HepG2 (cell line): ENCODE results near the gene AUTS2. TPM values are rescaled to one million over a fixed set of nuclear protein-coding genes. Genes with fewer than 3 reads are reported as not detected.

Source experiments
- ATAC-seq: fragments of 200-7000 bp; cut with Tn5 transposase; 3 replicates; pipeline ENCODE4 v1.9.1; 2020; ENCODE audit warnings: mild to moderate bottlenecking, moderate library complexity
- BruUV-seq: library from RNA; stranded (reverse); fragments of 400-500 nt; replicated peaks from 2 replicates; lab custom pipeline; 2021; lab: Mats Ljungman, UMichigan
- CTCF ChIA-PET: fragments of 300-600 bp; formaldehyde crosslinking; extraction: SDS; loops from one replicate; lab custom pipeline; 2021; ENCODE audit warnings: low total read pairs, inconsistent platforms, low intra/inter-chr PET ratio; lab: Yijun Ruan, JAX
- POLR2A ChIA-PET: fragments of 350-600 bp; sonication (Branson Sonifier 250); formaldehyde crosslinking; loops from one replicate; lab custom pipeline; 2020; ENCODE audit warnings: antibody characterized with exemption, inconsistent platforms; lab: Yijun Ruan, JAX
- DNase-seq: peaks from one replicate; pipeline ENCODE4 v3.0.0-alpha.2; 2015; ENCODE audit warnings: low spot score
- FAIRE-seq: peaks from 3 replicates; lab custom pipeline; 2011; peaks lifted over from hg19 to GRCh38; lab: Jason Lieb, UNC
- H2AFZ ChIP-seq: one replicate; pipeline ENCODE4 v1.6.1; 2011; ENCODE audit warnings: low read length, inconsistent platforms
- H3K27ac ChIP-seq: fragments of 300-600 bp; 3 replicates; pipeline ENCODE4 v1.8.0; 2011; ENCODE audit warnings: mixed run types, mild to moderate bottlenecking, mixed read lengths, low read length, inconsistent platforms; ENCODE audit not compliant: insufficient read depth; ENCODE audit errors: extremely low read length
- H3K27me3 ChIP-seq, 2 experiments: fragments of 200-600 bp in 1 of 2; 2 replicates in 1 of 2; 3 replicates in 1 of 2; pipeline versions ENCODE4 v1.6.0 to v1.8.0; 2011; ENCODE audit warnings: low read length in 2 of 2, mild to moderate bottlenecking in 2 of 2, moderate library complexity in 2 of 2, inconsistent platforms in 1 of 2; ENCODE audit not compliant: insufficient read depth in 2 of 2, control insufficient read depth in 1 of 2
- H3K36me3 ChIP-seq, 2 experiments: fragments of 200-600 bp in 1 of 2; replicated peaks in 1 of 2; 2 replicates in 1 of 2; 3 replicates in 1 of 2; pipeline versions ENCODE4 v1.5.1 to v1.8.0; 2011; ENCODE audit warnings: low read length in 2 of 2, inconsistent platforms in 1 of 2; ENCODE audit not compliant: insufficient read depth in 2 of 2, control insufficient read depth in 1 of 2
- H3K4me1 ChIP-seq: 2 replicates; pipeline ENCODE4 v1.5.1; 2012; ENCODE audit warnings: low read length, inconsistent platforms; ENCODE audit not compliant: insufficient read depth
- H3K4me2 ChIP-seq: 2 replicates; pipeline ENCODE4 v1.6.0; 2011; ENCODE audit warnings: low read depth, low read length, inconsistent platforms
- H3K4me3 ChIP-seq, 3 experiments: fragments of 200-600 bp in 1 of 3; sonication (generic), shearing (Covaris generic) in 1 of 3; replicated peaks in 1 of 3; 2 replicates each; pipeline ENCODE4 v1.5.1; 2011 to 2016; ENCODE audit warnings: low read length in 3 of 3, inconsistent platforms in 2 of 3, low read depth in 2 of 3, mild to moderate bottlenecking in 2 of 3, control low read depth in 1 of 3, mixed read lengths in 1 of 3; ENCODE audit not compliant: insufficient read depth in 1 of 3
- H3K79me2 ChIP-seq: one replicate; pipeline ENCODE4 v1.6.1; 2011; ENCODE audit warnings: low read length, inconsistent platforms; ENCODE audit not compliant: insufficient read depth
- H3K9ac ChIP-seq: 2 replicates; pipeline ENCODE4 v1.6.0; 2011; ENCODE audit warnings: mild to moderate bottlenecking, low read depth, low read length, inconsistent platforms; ENCODE audit not compliant: insufficient read depth
- H3K9me3 ChIP-seq: 2 replicates; pipeline ENCODE4 v1.5.1; 2012; ENCODE audit warnings: mild to moderate bottlenecking, low read length
- H4K20me1 ChIP-seq: 2 replicates; pipeline ENCODE4 v1.6.0; 2011; ENCODE audit warnings: inconsistent platforms, mild to moderate bottlenecking, low read length, moderate library complexity; ENCODE audit not compliant: insufficient read depth
- HIVEP1 ChIP-seq: sonication (generic); formaldehyde crosslinking; IDR thresholded peaks from 2 replicates; pipeline ENCODE4 v1.4.0; 2020; ENCODE audit warnings: mild to moderate bottlenecking, missing genetic modification reagents
- KDM3A ChIP-seq: IDR thresholded peaks from 2 replicates; pipeline ENCODE4 v1.6.1; 2018; ENCODE audit warnings: low read depth, missing compliant biosample characterization
- KDM6A ChIP-seq: IDR thresholded peaks from 2 replicates; pipeline ENCODE4 v1.6.1; 2016; ENCODE audit warnings: low read depth
- KMT2B ChIP-seq: IDR thresholded peaks from 2 replicates; pipeline ENCODE4 v1.6.1; 2016; ENCODE audit warnings: missing genetic modification reagents, missing compliant biosample characterization
- NFKB2 ChIP-seq: sonication (generic); formaldehyde crosslinking; IDR thresholded peaks from 2 replicates; pipeline ENCODE4 v1.4.0; 2020; ENCODE audit warnings: missing genetic modification reagents, borderline replicate concordance
- SP2 ChIP-seq: sonication (generic); formaldehyde crosslinking; IDR thresholded peaks from 2 replicates; pipeline ENCODE4 v1.5.1; 2020; ENCODE audit warnings: mild to moderate bottlenecking, missing genetic modification reagents
- YEATS2 ChIP-seq: sonication (generic); formaldehyde crosslinking; IDR thresholded peaks from 2 replicates; pipeline ENCODE4 v1.4.0; 2020; ENCODE audit warnings: missing genetic modification reagents, borderline replicate concordance
- YY1 ChIP-seq: IDR thresholded peaks from 2 replicates; pipeline ENCODE4 v1.6.1; 2011; ENCODE audit warnings: low read length, low read depth, moderate library complexity, mild to moderate bottlenecking; ENCODE audit not compliant: insufficient read depth, insufficient replicate concordance
- ZFYVE20 ChIP-seq: sonication (generic); formaldehyde crosslinking; IDR thresholded peaks from 2 replicates; pipeline ENCODE4 v1.8.0; 2023; ENCODE audit warnings: low read depth, mild to moderate bottlenecking, moderate library complexity, missing genetic modification reagents, borderline replicate concordance
- ZNF253 ChIP-seq: sonication (generic); formaldehyde crosslinking; IDR thresholded peaks from 2 replicates; pipeline ENCODE4 v1.8.0; 2022; ENCODE audit warnings: mild to moderate bottlenecking, missing genetic modification reagents, borderline replicate concordance
- ZNF431 ChIP-seq: sonication (generic); formaldehyde crosslinking; IDR thresholded peaks from 2 replicates; pipeline ENCODE4 v1.9.0; 2022; ENCODE audit warnings: missing genetic modification reagents, low read depth, mild to moderate bottlenecking, borderline replicate concordance
- ZNF543 ChIP-seq: sonication (generic); formaldehyde crosslinking; IDR thresholded peaks from 2 replicates; pipeline ENCODE4 v1.4.0; 2020; ENCODE audit warnings: mild to moderate bottlenecking, missing genetic modification reagents
- ZNF567 ChIP-seq: sonication (generic); formaldehyde crosslinking; IDR thresholded peaks from 2 replicates; pipeline ENCODE4 v1.8.1; 2023; ENCODE audit warnings: mild to moderate bottlenecking, missing genetic modification reagents, borderline replicate concordance
- ZNF776 ChIP-seq: sonication (generic); formaldehyde crosslinking; IDR thresholded peaks from 2 replicates; pipeline ENCODE4 v1.4.0; 2020; ENCODE audit warnings: mild to moderate bottlenecking, missing genetic modification reagents
- ZSCAN20 ChIP-seq: sonication (generic); formaldehyde crosslinking; IDR thresholded peaks from 2 replicates; pipeline ENCODE4 v1.4.0; 2020; ENCODE audit warnings: missing genetic modification reagents, mild to moderate bottlenecking, borderline replicate concordance
- ZSCAN30 ChIP-seq: sonication (generic); formaldehyde crosslinking; IDR thresholded peaks from 2 replicates; pipeline ENCODE4 v1.5.0; 2020; ENCODE audit warnings: mild to moderate bottlenecking, missing genetic modification reagents
- WGBS: methylation state at CpG from one replicate; pipeline ENCODE4 v1.1.6; 2017; ENCODE audit warnings: low lambda C conversion rate; 5-methylcytosine and 5-hydroxymethylcytosine counted together
- in situ Hi-C: cut with HindIII; loops from 2 replicates; pipeline ENCODE4 v1.10.0; 2017; ENCODE audit warnings: low pct_unique_long_range_greater_than_20kb; ENCODE audit not compliant: extremely low pct_ligation_motif_present
- intact Hi-C: fragments of 100-400 bp; cut with micrococcal nuclease; formaldehyde crosslinking; loops from one replicate; pipeline ENCODE4 v1.10.0; 2022; ENCODE audit not compliant: unreplicated experiment
- polyA plus RNA-seq, 8 experiments: library from polyadenylated mRNA; depleted of rRNA in 3 of 8; stranded (reverse) in 7 of 8; unstranded in 1 of 8; fragments of >200 nt; fragmentation: Illumina TruSeq in 4 of 8; extraction: Trizol in 4 of 8; gene quantifications; 2 replicates each; pipeline versions ENCODE4 v1.2.1 to v1.2.3, GENCODE V29; 2011 to 2016; ENCODE audit warnings: low read depth in 4 of 8, missing spikeins in 1 of 8, mixed read lengths in 1 of 8; ENCODE audit not compliant: insufficient read depth in 1 of 8
- total RNA-seq, 5 experiments: library from RNA; depleted of rRNA; stranded (reverse); fragments of >200 nt; fragmentation: Illumina TruSeq; extraction: Trizol; gene quantifications; 2 replicates each; pipeline ENCODE4 v1.2.3, GENCODE V29; 2016; ENCODE audit warnings: low read depth in 1 of 5
- TF ChIP-seq, protein P1 (sequence below): sonication (generic); formaldehyde crosslinking; IDR thresholded peaks from 2 replicates; pipeline ENCODE4 v1.8.1; 2022; ENCODE audit warnings: low read depth, mild to moderate bottlenecking, missing genetic modification reagents
- TF ChIP-seq, protein P2 (sequence below): sonication (generic); formaldehyde crosslinking; IDR thresholded peaks from 2 replicates; pipeline ENCODE4 v1.5.0; 2020; ENCODE audit warnings: mild to moderate bottlenecking, missing genetic modification reagents

The AUTS2 gene
- total and polyA plus RNA-seq, 2 of the 13 experiments (the other 11 are each of a cell fraction or from before 2014, with no cell fraction given), result 0.38 TPM; not detected in 1

DNA sequence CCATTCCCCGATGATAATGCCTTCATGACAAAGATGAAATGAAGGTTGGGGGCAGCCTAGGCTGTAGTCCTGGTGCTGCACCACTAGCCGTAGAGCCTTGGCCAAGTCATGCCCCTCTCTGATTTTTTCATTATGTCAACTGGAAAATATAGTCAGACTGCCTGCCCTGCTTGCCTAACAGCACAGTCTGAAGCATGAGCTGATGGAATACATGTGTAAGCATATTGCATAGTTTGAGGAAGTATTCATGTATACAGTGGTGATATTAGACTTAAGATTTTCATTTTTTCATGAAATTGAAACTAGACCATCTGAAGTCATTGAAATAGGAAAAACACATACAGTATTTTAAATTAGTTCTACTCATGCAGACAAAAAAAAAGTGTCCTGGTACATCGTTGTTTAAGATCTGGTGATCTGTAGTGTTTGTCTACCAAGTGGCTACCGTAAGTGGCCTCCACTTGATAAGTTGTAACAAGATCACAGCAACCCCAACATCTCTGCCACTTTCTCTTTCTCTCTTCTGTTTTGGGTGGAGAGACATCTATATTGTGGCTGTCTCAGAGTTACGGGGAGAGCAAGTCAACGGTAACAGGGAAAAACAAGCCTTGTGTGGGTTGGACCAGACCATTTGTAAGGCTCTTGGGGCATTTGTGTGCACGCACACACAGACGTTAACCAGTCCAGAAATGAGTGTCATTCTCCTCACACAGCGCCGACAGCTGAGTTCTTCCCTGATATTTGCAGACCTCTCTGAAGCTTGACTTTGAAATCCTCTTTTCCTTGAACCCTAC, 817.1 kb downstream of the AUTS2 start (continued):
- TF ChIP-seq ZNF431 (CRISPR knock-in tag) (no peak), ZNF567 (CRISPR knock-in tag) (no peak), YY1 (no peak), KDM3A (no peak)
- TF ChIP-seq, all 625 proteins: peak for 0

DNA sequence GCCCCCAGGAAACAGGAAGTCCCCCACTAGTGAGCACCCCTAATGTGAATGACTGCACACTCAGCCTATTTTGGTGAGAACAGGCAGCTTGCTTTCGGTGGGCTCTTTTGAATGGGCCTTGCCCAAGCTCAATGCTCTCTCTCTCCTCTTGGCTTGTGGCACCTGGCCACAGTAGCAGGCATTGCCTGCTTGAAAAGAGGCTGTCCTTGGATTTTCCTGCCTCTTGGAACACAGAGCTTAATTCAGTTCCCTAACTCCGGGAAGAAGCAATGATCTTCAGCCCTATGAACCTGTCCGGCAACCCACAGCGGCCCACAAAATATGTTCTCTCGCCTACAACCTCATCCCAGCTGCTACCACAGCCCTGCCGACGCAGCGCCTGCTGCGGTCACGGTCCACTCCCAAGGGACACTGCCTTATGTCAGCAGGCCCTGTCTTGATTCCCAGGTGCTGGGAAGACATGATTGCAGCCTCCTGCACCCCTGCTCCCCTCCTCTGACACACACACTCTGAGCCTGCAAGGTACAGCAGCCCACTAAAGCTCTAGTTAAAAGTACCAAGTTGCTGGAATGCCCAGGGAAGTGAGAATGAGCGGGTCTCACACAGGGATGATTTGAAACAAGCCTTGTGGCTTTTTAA, 818.2 kb downstream of the AUTS2 start:
- intact Hi-C loops, result no loop called here
- H4K20me1 ChIP-seq, result no peaks in the 10 kb centered on the region
- no peak for FAIRE-seq
- TF ChIP-seq ZFYVE20 (CRISPR knock-in tag), result no peak
- no peak for TF ChIP-seq HIVEP1 (CRISPR knock-in tag)
- no peak for TF ChIP-seq NFKB2 (CRISPR knock-in tag)
- no peak for TF ChIP-seq ZNF543
- no peak for TF ChIP-seq YEATS2 (CRISPR knock-in tag)
- TF ChIP-seq ZNF776 (CRISPR knock-in tag), result no peak
- TF ChIP-seq ZNF253 (CRISPR knock-in tag), result no peak
- no peak for TF ChIP-seq SP2 (CRISPR knock-in tag)
- TF ChIP-seq, protein P1, sequence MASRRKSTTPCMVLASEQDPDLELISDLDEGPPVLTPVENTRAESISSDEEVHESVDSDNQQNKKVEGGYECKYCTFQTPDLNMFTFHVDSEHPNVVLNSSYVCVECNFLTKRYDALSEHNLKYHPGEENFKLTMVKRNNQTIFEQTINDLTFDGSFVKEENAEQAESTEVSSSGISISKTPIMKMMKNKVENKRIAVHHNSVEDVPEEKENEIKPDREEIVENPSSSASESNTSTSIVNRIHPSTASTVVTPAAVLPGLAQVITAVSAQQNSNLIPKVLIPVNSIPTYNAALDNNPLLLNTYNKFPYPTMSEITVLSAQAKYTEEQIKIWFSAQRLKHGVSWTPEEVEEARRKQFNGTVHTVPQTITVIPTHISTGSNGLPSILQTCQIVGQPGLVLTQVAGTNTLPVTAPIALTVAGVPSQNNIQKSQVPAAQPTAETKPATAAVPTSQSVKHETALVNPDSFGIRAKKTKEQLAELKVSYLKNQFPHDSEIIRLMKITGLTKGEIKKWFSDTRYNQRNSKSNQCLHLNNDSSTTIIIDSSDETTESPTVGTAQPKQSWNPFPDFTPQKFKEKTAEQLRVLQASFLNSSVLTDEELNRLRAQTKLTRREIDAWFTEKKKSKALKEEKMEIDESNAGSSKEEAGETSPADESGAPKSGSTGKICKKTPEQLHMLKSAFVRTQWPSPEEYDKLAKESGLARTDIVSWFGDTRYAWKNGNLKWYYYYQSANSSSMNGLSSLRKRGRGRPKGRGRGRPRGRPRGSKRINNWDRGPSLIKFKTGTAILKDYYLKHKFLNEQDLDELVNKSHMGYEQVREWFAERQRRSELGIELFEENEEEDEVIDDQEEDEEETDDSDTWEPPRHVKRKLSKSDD (CRISPR knock-in tag), result no peak
- TF ChIP-seq KMT2B, result no peak
- TF ChIP-seq KDM6A, result no peak
- no peak for TF ChIP-seq ZSCAN20
- TF ChIP-seq ZSCAN30 (CRISPR knock-in tag), result no peak
- TF ChIP-seq, protein P2, sequence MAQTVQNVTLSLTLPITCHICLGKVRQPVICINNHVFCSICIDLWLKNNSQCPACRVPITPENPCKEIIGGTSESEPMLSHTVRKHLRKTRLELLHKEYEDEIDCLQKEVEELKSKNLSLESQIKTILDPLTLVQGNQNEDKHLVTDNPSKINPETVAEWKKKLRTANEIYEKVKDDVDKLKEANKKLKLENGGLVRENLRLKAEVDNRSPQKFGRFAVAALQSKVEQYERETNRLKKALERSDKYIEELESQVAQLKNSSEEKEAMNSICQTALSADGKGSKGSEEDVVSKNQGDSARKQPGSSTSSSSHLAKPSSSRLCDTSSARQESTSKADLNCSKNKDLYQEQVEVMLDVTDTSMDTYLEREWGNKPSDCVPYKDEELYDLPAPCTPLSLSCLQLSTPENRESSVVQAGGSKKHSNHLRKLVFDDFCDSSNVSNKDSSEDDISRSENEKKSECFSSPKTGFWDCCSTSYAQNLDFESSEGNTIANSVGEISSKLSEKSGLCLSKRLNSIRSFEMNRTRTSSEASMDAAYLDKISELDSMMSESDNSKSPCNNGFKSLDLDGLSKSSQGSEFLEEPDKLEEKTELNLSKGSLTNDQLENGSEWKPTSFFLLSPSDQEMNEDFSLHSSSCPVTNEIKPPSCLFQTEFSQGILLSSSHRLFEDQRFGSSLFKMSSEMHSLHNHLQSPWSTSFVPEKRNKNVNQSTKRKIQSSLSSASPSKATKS, result no peak

More for the DNA sequence above, 818.2 kb downstream of the AUTS2 start:
- 49% methylated on average over 7 of the region's 11 CpGs for WGBS
- Histone ChIP-seq H3K27ac (no peak overlapping the region), H3K4me2 (no peak overlapping the region), H3K79me2 (no peaks in the 10 kb centered on the region), H3K9me3 (no peaks in the 10 kb centered on the region), H3K4me3 (no peak overlapping the region), H3K36me3 (no peaks in the 10 kb centered on the region), H3K4me1 (no peaks in the 10 kb centered on the region), H3K9ac (no peak overlapping the region), H2AFZ (no peak overlapping the region), H3K27me3 (no peaks in the 10 kb centered on the region)
- POLR2A ChIA-PET, result no interaction called here
- in situ Hi-C loops, result no loop called here
- no TSS peak for BruUV-seq
- CTCF ChIA-PET, result no interaction called here
- DNase-seq (no peak), ATAC-seq (no peak)
